NCI-H1092 treated with DMSO at 0.1 percent for 48 hours (cell line): ENCODE measurements around the gene TSPY1.
"Not testable (repeated sequence)": the region's sequence is repeated elsewhere in the genome, so short reads cannot be mapped to it uniquely, and the experiment has no call there.

ENCODE experiments used
- DNase-seq: peaks from one replicate; lab custom pipeline; 2025; lab: John Stamatoyannopoulos, UW

The TSPY1 gene

GRCh38 chrY:9466655-9467054 is at the start of gene TSPY1:
Gene TSPY1, plus strand, starts transcription at chrY:9466955. Its CDS starts 46 bp downstream, at chrY:9467001.
- DNase-seq: not testable (repeated sequence)

GRCh38 chrY:9486967-9487366 is 20.2 kb downstream of the TSPY1 start, which contains the start of gene TSPY9:
Gene TSPY9, plus strand, starts transcription at chrY:9487267. Its CDS starts 46 bp downstream, at chrY:9487313.
- DNase-seq: not testable (repeated sequence)

- DNase-seq: not testable (repeated sequence)
These were observed 37.6 kb downstream of the TSPY1 start for GRCh38 chrY:9504396-9504795.

- DNase-seq: not testable (repeated sequence)
These were observed 49.5 kb downstream of the TSPY1 start for GRCh38 chrY:9516287-9516686.
